ENCODE results near the gene NEURL1B.

Gene NEURL1B

DNA sequence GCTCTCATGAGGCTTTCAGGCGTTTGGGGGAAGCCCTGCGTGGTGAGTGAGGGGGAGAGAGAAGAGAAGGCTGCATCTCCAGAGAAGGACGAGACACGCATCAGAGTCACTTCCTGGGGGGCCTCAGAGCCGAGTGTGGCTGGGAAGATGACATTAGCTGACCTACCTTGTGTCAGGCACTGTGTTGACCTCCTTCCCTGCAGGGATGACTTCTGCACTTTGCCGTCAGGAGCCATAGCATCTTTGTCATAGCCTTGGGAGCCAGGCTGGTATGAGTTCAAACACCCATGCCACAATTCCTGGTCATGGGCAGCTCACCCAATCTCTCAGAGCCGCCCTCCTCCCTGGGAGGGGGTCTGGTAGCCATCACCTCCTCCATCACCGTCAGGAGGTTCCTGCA lies 17.3 kb downstream of the NEURL1B start:
- CTCF ChIA-PET, result no interaction called here
- POLR2A ChIA-PET, result interaction anchor here (0.6 kb wide), 1 partner anchor 14 kb away, joined by 3 read pairs; no protein-coding TSS in a partner anchor
- no peak for DNase-seq (ENCODE audit: extremely low spot score)
- TF ChIP-seq CTBP1 (IDR thresholded peaks at IDR 0.05; ENCODE audit: borderline replicate concordance) (no peak), FOXK2 (IDR thresholded peaks at IDR 0.05) (no peak), SUZ12 (IDR thresholded peaks at IDR 0.05) (no peak), ARNT (IDR thresholded peaks at IDR 0.05) (no peak), SP1 (IDR thresholded peaks at IDR 0.05) (no peak), ELF4 (IDR thresholded peaks at IDR 0.05) (no peak), FOXA1 (IDR thresholded peaks at IDR 0.05) (no peak), TARDBP (IDR thresholded peaks at IDR 0.05) (no peak), FOXM1 (IDR thresholded peaks at IDR 0.05; ENCODE audit: borderline replicate concordance) (no peak), NFRKB (IDR thresholded peaks at IDR 0.05) (no peak)
- TF ChIP-seq, protein P1, sequence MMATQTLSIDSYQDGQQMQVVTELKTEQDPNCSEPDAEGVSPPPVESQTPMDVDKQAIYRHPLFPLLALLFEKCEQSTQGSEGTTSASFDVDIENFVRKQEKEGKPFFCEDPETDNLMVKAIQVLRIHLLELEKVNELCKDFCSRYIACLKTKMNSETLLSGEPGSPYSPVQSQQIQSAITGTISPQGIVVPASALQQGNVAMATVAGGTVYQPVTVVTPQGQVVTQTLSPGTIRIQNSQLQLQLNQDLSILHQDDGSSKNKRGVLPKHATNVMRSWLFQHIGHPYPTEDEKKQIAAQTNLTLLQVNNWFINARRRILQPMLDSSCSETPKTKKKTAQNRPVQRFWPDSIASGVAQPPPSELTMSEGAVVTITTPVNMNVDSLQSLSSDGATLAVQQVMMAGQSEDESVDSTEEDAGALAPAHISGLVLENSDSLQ (IDR thresholded peaks at IDR 0.05), result no peak

DNA sequence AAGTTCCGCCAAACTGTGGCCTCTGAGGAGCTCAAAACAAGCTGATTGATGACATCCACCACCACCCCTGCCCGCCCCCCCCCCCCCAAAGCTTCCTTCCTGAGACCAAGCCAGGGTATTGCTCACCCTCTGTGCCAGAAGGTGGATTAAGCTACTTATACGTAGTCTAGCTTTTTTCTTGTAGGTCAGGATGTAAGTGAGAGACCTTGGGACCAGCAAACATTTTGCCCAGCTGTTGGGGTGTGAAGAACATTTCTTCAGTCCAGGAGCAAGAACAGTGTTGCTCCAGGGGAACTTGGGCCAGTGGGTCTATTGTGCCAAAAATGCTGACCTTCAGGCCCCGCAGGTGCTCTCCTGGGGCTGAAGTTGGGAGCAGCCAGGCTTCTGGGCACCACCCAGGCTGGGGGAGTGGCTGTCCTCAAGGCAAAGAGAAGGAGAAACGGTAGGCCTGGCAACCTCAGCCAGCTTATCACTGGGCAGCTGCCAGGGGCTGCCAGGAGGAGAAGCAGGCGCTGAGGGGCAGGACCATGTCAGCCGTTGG lies 18.0 kb downstream of the NEURL1B start:
- no peak for TF ChIP-seq ARNT (IDR thresholded peaks at IDR 0.05)
- TF ChIP-seq ZNF384 (IDR thresholded peaks at IDR 0.05), result no peak
- TF ChIP-seq, protein P1 (IDR thresholded peaks at IDR 0.05), result no peak
- no peak for TF ChIP-seq LEF1 (IDR thresholded peaks at IDR 0.05; ENCODE audit: borderline replicate concordance)
- TF ChIP-seq TARDBP (IDR thresholded peaks at IDR 0.05), result no peak
- no peak for TF ChIP-seq SUZ12 (IDR thresholded peaks at IDR 0.05)
- TF ChIP-seq SP1 (IDR thresholded peaks at IDR 0.05), result no peak
- no peak for TF ChIP-seq NFRKB (IDR thresholded peaks at IDR 0.05)
- no peak for TF ChIP-seq FOXM1 (IDR thresholded peaks at IDR 0.05; ENCODE audit: borderline replicate concordance)
- DNase-seq (ENCODE audit: extremely low spot score), result no peak
- CTCF ChIA-PET, result no interaction called here
- POLR2A ChIA-PET, result interaction anchor here (0.6 to 1.2 kb wide), 2 partner anchors 13 to 15 kb away, joined by 3 read pairs; no protein-coding TSS in a partner anchor

DNA sequence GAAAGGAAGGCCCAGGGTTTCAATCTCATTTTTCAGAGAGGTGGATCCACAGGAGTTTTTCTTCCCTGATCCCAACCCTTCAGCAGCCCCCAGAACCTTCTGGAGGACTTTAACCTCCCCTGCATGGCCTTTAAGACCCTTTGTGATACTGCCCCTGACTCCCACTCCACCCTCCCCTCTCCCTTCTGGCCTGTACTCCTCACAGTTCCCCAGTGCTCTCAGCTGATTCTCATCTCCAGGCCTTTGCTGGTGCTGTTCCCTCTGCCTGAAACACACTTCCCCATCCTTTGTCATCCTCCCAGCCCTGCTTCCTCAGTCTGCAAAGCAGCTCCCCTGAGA lies 18.5 kb downstream of the NEURL1B start:
- ChIA-PET POLR2A (interaction anchor here (1.2 kb wide), 1 partner anchor 16 kb away, joined by 3 read pairs; no protein-coding TSS in a partner anchor), CTCF (no interaction called here)
- no peak for TF ChIP-seq TARDBP (IDR thresholded peaks at IDR 0.05)
- TF ChIP-seq BHLHE40 (IDR thresholded peaks at IDR 0.05; ENCODE audit: borderline replicate concordance), result no peak
- no peak for TF ChIP-seq HDGF (IDR thresholded peaks at IDR 0.05; ENCODE audit: borderline replicate concordance)
- no peak for TF ChIP-seq ZNF384 (IDR thresholded peaks at IDR 0.05)
- no peak for TF ChIP-seq FOXA1 (IDR thresholded peaks at IDR 0.05)
- no peak for TF ChIP-seq SP1 (IDR thresholded peaks at IDR 0.05)
- TF ChIP-seq SUZ12 (IDR thresholded peaks at IDR 0.05), result no peak
- TF ChIP-seq, protein P1 (IDR thresholded peaks at IDR 0.05), result no peak
- no peak for TF ChIP-seq LEF1 (IDR thresholded peaks at IDR 0.05; ENCODE audit: borderline replicate concordance)
- no peak for TF ChIP-seq CTBP1 (IDR thresholded peaks at IDR 0.05; ENCODE audit: borderline replicate concordance)
- no peak for TF ChIP-seq FOXK2 (IDR thresholded peaks at IDR 0.05)
- DNase-seq (ENCODE audit: extremely low spot score), result no peak

DNA sequence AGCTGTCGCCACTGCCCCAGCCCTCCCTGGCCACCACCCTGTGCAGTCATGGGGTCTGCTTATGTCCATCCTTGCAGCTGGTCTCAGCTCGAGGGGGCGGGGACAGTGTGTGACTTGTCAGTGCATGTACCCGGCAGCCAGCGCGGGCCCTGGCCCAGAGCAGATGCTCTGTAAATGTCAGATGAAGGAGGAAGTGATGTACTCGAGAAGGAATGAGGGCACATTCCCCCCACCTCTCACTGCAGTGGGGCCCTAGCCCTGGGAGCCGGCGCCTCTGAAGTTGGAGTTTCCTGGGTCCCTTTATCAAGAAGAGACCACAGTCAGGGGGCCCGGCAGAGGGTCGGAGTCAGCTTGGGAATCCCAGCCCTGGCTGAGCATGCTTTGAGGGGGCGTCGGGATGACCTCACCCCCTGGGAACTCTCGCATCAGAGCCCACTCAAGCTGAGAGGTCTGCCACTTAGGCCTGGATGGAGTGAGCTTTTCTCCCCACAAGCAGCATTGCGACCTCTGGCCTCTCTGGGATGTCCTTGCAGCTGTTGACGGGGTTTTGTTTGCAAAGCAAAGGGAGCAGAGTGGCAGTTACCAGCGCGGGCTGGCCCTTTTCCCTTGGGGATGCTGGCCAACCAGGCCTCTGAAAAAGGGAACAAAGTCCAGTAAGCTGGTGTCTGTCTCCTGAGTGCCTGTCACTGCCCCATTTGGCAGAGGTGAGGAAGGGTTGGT lies 19.0 kb downstream of the NEURL1B start:
- CTCF ChIA-PET, result no interaction called here
- TF ChIP-seq SP1 (IDR thresholded peaks at IDR 0.05) (no peak), SUZ12 (IDR thresholded peaks at IDR 0.05) (no peak), ARNT (IDR thresholded peaks at IDR 0.05) (no peak), HDGF (IDR thresholded peaks at IDR 0.05; ENCODE audit: borderline replicate concordance) (no peak), TARDBP (IDR thresholded peaks at IDR 0.05) (no peak), BHLHE40 (IDR thresholded peaks at IDR 0.05; ENCODE audit: borderline replicate concordance) (no peak), ZNF384 (IDR thresholded peaks at IDR 0.05) (no peak), FOXM1 (IDR thresholded peaks at IDR 0.05; ENCODE audit: borderline replicate concordance) (no peak)
- DNase-seq (ENCODE audit: extremely low spot score), result no peak
- POLR2A ChIA-PET, result interaction anchor here (0.7 to 1.2 kb wide), 2 partner anchors 12 to 16 kb away, joined by 3 read pairs; no protein-coding TSS in a partner anchor

DNA sequence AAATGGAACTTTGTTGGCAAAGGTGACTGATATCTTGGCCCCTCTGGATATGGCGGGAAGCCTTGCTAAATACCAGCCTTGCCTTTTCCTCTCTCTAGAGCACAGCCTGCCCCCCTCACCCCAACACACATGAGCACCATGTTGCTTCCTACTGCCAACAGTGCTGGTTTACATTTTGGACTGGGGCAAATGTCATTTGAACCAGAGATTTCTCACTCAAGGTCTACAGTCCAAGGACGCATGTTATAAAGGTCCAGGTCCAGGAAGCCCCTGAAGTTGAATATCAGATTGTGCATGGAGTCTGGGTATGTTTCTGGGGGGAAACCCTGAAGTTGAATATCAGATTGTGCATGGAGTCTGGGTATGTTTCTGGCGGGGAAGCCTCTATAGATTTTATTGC lies 19.9 kb downstream of the NEURL1B start:
- ChIA-PET CTCF (interaction anchor here (0.7 kb wide), 1 partner anchor 271 kb away, joined by 3 read pairs; no protein-coding TSS in a partner anchor), POLR2A (no interaction called here)
- no peak for DNase-seq (ENCODE audit: extremely low spot score)
- TF ChIP-seq FOXM1 (IDR thresholded peaks at IDR 0.05; ENCODE audit: borderline replicate concordance) (no peak), ZNF384 (IDR thresholded peaks at IDR 0.05) (no peak), TARDBP (IDR thresholded peaks at IDR 0.05) (no peak), ARNT (IDR thresholded peaks at IDR 0.05) (no peak), FOXK2 (IDR thresholded peaks at IDR 0.05) (no peak), BHLHE40 (IDR thresholded peaks at IDR 0.05; ENCODE audit: borderline replicate concordance) (no peak), CTBP1 (IDR thresholded peaks at IDR 0.05; ENCODE audit: borderline replicate concordance) (no peak), ELF4 (IDR thresholded peaks at IDR 0.05) (no peak), SUZ12 (IDR thresholded peaks at IDR 0.05) (no peak), L3MBTL2 (conservative IDR thresholded peaks at IDR 0.05) (no peak), NFRKB (IDR thresholded peaks at IDR 0.05) (no peak), LEF1 (IDR thresholded peaks at IDR 0.05; ENCODE audit: borderline replicate concordance) (no peak), FOXA1 (IDR thresholded peaks at IDR 0.05) (no peak), HDGF (IDR thresholded peaks at IDR 0.05; ENCODE audit: borderline replicate concordance) (no peak), SP1 (IDR thresholded peaks at IDR 0.05) (no peak)
- TF ChIP-seq, protein P1 (IDR thresholded peaks at IDR 0.05), result no peak

All from HEK293T (cell line).